ENCODE data around the gene STAC3.
A peak's percentile ranks its signal among the peaks of the same experiment; 100 is the strongest.

Gene STAC3

DNA sequence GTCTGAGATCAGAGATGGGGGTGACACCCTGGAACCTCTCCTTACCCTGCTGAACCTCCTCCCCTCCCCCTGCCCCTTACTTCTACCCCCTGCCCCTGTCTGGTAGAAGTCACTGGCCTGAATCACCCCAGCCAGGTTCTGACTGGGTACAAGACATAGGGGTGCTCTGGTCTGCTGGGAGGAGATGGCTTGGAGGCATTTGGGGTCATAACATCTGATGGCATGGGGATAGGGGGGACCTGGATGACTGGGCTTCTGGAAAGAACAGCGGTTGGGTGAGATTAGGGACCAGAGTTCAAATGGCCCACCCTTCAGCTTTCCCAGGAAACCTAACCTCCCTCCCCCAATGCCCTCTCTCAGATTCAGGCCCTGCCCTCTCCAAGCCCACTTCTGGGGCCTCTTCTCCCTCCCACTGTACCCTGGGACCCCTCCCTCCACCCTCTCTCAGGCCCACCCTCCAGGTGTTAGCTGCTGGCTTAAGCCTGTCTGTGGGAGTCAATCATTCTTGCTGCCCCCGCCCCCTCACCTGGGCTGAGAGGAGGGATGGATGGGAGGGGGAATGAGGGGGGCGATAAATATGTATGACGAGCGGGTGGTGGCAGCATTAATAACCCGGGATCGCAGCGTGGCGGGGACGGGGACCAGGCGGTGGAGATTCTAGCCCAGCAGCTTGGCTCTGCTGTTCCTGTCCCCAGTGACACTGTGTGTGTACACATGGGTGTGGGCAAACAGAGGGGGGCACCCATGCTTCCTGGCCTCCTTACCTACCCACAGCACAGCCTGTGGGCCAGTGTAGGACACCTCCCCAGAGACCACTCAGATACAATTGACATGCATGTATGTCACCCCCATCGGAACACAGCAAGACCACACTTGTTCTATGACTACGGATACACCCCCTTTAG lies 28.4 kb downstream of the STAC3 start:
- DNase-seq = no peak

- no peak for DNase-seq
These were observed 29.6 kb downstream of the STAC3 start for GRCh38 chr12:57221169-57221917.

GRCh38 chr12:57220770-57221168 lies 30.2 kb downstream of the STAC3 start:
- DNase-seq = no peak

- DNase-seq = no peak
These were observed 30.8 kb downstream of the STAC3 start for GRCh38 chr12:57219993-57220754.

GRCh38 chr12:57219205-57219992 lies 31.6 kb downstream of the STAC3 start:
- DNase-seq = no peak

DNA sequence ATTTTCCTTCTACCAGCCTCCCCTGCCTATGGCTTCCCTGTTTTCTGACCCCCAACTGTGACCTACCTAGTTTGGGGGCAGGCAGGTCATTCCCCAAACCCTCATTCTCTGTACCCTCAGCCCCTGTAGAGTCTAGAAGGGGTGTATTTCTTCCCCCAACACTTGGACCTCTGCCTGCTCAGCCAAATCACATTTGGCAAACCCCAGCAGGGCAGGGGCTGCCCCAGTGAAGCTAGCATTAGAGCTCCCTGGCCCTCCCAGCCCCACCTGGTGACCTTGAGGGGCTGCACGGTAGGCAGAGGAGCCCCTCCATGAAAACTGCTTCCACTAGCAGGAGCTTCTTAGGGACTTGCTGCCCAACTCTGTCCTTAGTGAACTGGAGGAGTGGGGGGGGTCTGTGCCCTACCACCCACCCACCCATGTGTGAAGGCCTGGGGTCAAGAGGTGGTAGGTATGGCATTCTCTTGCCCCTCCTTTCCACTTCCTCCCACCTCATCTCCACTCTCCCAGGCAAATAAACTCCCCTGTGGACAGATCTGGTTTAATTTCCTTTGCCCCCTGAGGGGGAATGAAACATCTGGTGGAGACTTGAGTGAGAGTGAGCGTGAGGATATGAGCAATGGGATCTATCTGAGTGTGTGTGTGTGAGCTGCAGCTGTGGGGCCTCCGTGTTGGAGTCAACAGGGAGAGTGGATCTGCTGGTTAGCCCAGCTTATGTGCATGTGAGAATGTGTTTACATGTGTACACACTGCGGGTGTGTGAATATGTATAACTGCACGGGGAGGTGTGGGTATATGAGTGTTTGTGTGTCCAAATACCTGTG lies 32.7 kb downstream of the STAC3 start:
- no peak for DNase-seq

DNA sequence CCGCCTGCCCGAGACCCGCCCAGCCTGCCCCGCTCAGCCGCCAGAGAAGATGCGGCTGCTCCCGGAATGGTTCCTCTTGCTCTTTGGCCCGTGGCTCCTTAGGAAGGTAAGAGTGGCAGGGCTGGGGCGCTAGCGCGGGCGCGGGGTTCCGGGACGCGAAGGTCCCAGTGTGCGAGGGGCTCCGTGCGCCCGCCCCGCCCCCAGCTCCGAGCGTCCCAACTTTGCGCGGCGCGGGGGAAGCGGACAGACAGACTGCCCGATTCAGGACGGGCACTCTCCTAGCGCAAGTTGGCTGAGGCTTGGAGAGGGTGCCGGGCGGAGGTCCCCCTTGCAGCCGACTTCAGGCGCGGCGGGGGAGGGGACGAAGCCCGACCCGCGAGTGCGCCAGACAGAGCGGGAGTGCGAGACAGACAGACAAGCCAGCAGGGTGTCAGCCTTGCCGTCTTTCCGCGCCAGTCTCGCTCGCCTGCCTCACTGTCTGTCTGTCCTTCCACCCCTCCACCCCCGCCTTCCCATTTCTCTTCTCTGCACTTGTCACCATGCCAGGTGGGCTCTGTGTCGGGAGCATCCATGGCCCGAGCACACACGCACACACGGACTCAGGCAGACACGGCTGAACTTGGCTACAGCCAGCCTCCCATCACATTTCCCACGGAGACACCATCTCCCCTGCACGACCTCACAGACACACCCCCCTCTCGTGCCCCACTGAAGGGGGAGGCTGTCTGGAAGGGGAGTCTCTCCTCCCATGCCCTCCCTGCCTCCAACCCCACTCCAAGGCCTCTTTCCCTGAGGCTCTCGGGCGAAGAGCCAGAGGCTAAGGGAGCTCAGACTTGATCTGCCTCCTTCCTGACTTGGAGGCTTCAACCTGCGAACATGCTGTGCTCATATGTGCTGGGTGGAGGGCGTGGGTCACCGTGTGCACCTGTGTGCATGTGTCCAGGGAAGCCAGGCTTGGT lies 33.8 kb downstream of the STAC3 start:
- no peak for DNase-seq

DNA sequence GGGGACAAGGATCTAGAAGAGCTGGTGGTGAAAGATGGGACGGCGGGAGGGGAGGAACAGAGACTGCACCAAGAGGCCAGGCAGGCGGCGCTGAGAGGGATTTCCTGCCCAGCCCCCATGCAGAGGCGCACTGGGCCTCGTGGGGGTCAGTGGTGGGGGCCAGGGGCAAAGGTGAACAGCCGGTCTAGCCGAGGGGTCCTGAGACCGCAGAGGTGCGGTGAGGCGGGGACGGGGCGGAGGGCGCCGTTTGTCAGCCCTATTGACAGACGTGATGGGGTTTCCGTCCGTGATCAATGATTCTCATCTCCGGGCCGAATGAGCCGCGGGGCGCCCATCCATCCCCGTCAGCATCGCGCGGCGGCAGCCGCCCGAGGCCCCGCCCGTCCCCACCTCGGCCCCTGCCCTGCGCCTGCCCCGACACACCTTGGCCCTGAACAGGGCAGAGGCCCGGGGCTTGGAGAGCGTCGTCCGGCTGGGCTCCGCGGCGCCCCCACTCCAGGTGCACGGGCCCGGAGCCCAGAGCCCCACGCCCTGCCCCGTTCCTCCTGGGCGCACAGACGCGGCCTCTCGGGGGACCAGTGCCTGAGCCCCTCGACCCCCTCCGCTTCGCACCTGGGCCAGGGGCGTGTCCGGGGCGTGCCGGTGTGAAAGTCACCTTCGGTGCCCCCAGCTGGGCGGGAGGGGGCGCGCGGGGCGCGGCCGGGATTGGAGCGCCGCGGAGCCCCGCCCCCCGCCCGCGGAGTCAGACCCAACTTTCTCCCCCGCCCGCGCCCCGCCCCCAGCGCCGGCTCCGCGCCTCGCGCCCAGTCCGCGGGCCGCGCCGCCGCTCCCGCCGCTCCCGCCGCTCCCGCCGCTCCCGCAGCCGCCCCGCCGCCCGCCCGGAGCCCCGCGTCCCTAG lies 34.7 kb downstream of the STAC3 start, which contains the start of gene NXPH4:
TSS of gene NXPH4 (plus strand) at position 781 of the 898 bp plus-strand sequence. CDS start 176 bp downstream, outside the sequence.
- no peak for DNase-seq

DNA sequence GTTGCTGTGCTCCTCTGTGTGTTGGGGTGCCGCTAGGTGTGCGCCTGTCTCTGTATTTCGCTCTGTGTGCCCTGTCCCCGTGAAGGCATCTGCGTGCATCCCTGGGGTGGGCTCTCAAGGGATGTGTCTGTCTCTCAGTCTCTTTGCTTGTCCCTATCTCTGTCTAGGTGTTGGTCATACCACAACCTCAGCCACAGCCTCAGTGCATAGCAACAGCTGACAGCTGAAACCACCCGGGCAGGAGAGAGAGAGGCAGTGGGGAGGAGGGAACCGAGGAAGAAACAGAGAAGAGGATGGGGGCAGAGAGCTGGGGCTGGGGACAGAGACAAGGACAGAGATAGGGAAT lies 35.3 kb downstream of the STAC3 start:
- no peak for DNase-seq

DNA sequence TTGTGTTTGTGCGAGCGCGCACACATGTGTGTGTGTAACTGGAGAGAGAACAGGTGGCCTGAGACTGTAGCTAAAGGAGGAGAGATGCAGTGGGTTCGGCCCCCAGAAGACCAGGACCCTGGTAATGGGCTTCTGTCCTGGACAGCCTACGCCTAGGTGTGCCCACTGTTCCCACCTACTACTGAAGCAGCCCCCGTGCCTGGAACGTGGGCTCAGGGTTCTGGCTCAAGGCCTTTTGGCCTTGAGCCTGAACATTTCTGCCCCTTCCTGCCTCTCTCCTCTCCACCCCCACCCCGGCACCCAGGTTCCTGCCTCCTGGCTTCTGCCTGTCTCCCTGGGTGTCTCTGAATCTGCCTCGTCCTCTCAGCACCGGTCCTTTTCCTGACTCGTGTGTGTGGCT lies 35.9 kb downstream of the STAC3 start:
- DNase-seq = no peak

GRCh38 chr12:57214398-57214781 lies 36.6 kb downstream of the STAC3 start:
- peak; percentile 65 to 67 for DNase-seq

DNA sequence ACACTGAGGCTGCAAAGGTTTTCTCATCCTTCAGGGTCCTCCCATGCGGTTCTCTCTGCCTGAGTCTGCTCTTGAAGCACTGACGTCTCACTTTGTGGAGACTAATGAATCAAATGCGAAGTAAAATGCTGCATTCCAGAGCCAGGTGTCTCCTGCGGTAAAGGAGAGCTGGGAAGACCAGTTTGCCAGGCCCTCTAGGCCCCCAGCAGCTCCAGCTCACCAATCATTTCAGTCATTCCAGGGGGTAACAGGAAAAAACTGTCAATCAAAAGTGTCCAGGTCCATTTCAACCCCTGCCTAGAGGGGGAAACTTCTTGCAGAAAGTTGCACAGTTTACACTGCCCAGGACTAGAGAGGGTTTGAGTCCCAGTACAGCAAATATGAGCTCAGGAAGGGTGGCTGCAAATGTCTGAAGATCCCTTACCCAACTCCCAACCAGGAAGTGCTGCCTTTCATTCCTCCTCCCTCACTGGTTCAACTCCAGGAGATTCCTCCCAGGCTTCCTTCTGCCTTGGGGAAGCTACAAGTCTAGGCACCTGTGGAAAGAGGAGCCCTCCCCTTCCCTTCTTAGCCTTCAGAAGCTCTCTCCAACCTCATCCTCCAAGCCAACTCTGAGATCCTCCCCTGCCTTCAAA lies 37.1 kb downstream of the STAC3 start:
- DNase-seq = no peak

- peak; percentile 83 to 87 for DNase-seq
These were observed 37.8 kb downstream of the STAC3 start for GRCh38 chr12:57213058-57213715.

DNA sequence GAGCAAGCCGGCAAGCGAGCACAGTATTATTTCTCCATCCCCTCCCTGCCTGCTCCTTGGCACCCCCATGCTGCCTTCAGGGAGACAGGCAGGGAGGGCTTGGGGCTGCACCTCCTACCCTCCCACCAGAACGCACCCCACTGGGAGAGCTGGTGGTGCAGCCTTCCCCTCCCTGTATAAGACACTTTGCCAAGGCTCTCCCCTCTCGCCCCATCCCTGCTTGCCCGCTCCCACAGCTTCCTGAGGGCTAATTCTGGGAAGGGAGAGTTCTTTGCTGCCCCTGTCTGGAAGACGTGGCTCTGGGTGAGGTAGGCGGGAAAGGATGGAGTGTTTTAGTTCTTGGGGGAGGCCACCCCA lies 38.3 kb downstream of the STAC3 start:
- DNase-seq = no peak

- no peak for DNase-seq
These were observed 38.9 kb downstream of the STAC3 start for GRCh38 chr12:57211791-57212700.

DNA sequence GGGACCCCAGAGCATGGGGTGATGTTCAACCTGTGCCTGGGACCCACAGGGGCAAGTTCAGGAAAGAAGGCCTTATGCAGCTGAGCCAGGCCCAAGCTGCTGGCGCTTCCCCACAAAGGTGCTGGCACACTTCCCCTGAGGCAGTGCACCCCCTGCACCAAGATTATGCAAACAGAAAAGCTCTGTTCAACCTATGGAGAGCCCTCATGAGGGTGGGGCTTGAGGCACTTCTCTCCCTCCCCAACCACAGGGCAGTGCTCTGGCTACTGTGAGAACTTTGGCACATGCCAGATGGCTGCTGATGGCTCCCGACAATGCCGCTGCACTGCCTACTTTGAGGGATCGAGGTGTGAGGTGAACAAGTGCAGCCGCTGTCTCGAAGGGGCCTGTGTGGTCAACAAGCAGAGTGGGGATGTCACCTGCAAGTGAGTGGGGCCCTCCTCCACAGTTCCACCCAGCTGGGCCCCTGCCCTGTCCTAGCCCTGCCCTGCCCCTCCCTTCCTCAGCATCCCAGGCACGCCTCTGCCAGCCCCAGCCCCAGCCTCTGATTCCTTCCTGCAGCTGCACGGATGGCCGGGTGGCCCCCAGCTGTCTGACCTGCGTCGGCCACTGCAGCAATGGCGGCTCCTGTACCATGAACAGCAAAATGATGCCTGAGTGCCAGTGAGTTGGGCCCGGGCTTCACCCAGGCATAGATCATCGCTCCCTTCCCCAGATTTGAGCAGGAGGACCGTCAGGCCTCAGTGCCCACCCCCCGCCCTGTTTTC lies 39.9 kb downstream of the STAC3 start:
- no peak for DNase-seq
